Measurements from ENCODE around the gene HIF3A.

DNA sequence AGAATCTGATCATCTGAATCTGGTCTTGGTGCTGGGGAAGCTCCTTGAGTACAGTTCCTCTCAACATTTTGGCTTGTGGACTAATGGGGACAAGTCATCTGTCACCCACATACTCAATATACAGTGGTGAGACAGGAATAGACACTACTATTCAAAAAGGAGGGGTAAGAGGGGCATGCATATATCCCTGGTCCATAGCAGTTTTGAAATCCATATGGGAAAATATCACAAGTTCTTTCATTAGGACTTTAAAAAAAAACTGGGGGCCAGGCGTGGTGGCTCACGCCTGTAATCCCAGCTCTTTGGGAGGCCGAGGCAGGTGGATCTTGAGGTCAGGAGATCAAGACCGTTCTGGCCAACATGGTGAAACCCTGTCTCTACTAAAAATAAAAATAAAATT lies 29.8 kb downstream of the HIF3A start:
- TF ChIP-seq, protein P1, sequence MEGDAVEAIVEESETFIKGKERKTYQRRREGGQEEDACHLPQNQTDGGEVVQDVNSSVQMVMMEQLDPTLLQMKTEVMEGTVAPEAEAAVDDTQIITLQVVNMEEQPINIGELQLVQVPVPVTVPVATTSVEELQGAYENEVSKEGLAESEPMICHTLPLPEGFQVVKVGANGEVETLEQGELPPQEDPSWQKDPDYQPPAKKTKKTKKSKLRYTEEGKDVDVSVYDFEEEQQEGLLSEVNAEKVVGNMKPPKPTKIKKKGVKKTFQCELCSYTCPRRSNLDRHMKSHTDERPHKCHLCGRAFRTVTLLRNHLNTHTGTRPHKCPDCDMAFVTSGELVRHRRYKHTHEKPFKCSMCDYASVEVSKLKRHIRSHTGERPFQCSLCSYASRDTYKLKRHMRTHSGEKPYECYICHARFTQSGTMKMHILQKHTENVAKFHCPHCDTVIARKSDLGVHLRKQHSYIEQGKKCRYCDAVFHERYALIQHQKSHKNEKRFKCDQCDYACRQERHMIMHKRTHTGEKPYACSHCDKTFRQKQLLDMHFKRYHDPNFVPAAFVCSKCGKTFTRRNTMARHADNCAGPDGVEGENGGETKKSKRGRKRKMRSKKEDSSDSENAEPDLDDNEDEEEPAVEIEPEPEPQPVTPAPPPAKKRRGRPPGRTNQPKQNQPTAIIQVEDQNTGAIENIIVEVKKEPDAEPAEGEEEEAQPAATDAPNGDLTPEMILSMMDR (IDR thresholded peaks at IDR 0.05) = no peak
- no peak for TF ChIP-seq POLR2A (IDR thresholded peaks at IDR 0.05; ENCODE audit: low read depth)
